H1 (cell line): ENCODE results near the gene FOXP2. TPM values are rescaled to one million over a fixed set of nuclear protein-coding genes. Genes with fewer than 3 reads are reported as not detected.

Experiments
- CTCF ChIA-PET: fragments of 300-600 bp; sonication (Branson Sonifier 250); formaldehyde crosslinking; loops from one replicate; lab custom pipeline; 2021; ENCODE audit not compliant: partially characterized antibody; lab: Charles Lee
- POLR2A ChIA-PET: fragments of 300-600 bp; sonication (Branson Sonifier 250); formaldehyde crosslinking; loops from one replicate; lab custom pipeline; 2021; ENCODE audit warnings: inconsistent platforms; ENCODE audit not compliant: partially characterized antibody; lab: Charles Lee
- DNase-seq, 2 experiments: peaks; one replicate each; pipeline versions ENCODE4 v3.0.0 to v3.0.0-alpha.2; 2010 to 2022; ENCODE audit warnings: low spot score in 2 of 2, low read depth in 1 of 2, mixed read lengths in 1 of 2
- FAIRE-seq: peaks from 2 replicates; lab custom pipeline; 2011; peaks lifted over from hg19 to GRCh38; lab: Jason Lieb, UNC
- H2AFZ ChIP-seq: 2 replicates; pipeline ENCODE4 v1.8.1; 2012; ENCODE audit warnings: low read length, inconsistent platforms
- H2AK5ac ChIP-seq: 2 replicates; pipeline ENCODE4 v1.6.1; 2013; ENCODE audit warnings: low read depth, low read length
- H2BK120ac ChIP-seq: replicated peaks from 2 replicates; pipeline ENCODE3; 2013; ENCODE audit warnings: low read depth, low read length, inconsistent platforms
- H2BK12ac ChIP-seq: 2 replicates; pipeline ENCODE4 v1.6.1; 2013; ENCODE audit warnings: low read depth, low read length
- H2BK15ac ChIP-seq: 2 replicates; pipeline ENCODE4 v1.6.1; 2013; ENCODE audit warnings: low read length
- H2BK20ac ChIP-seq: 2 replicates; pipeline ENCODE4 v1.6.1; 2013; ENCODE audit warnings: low read length
- H2BK5ac ChIP-seq: 2 replicates; pipeline ENCODE4 v1.6.1; 2013; ENCODE audit warnings: low read depth, low read length
- H3K14ac ChIP-seq: 2 replicates; pipeline ENCODE4 v1.6.1; 2013; ENCODE audit warnings: inconsistent platforms; ENCODE audit not compliant: insufficient read length
- H3K18ac ChIP-seq: 2 replicates; pipeline ENCODE4 v1.6.1; 2013; ENCODE audit warnings: low read length; ENCODE audit errors: extremely low read depth
- H3K23ac ChIP-seq: 2 replicates; pipeline ENCODE4 v1.6.1; 2013; ENCODE audit warnings: inconsistent platforms; ENCODE audit not compliant: insufficient read length
- H3K23me2 ChIP-seq: 2 replicates; pipeline ENCODE4 v1.6.1; 2013; ENCODE audit warnings: low read depth, low read length
- H3K27ac ChIP-seq: 2 replicates; pipeline ENCODE4 v1.6.1; 2011; ENCODE audit warnings: low read depth, low read length, inconsistent platforms
- H3K27me3 ChIP-seq, 4 experiments: replicated peaks in 1 of 4; 1 replicate in 1 of 4; 2 replicates in 3 of 4; pipeline versions ENCODE4 v1.6.1 to v1.8.1; 2011 to 2013; ENCODE audit warnings: low read length in 3 of 4, mild to moderate bottlenecking in 3 of 4, inconsistent platforms in 2 of 4, mixed read lengths in 2 of 4, moderate library complexity in 1 of 4; ENCODE audit not compliant: control insufficient read depth in 3 of 4, insufficient read depth in 3 of 4; ENCODE audit errors: extremely low read depth in 1 of 4
- H3K36me3 ChIP-seq, 4 experiments: 2 replicates each; pipeline versions ENCODE4 v1.6.1 to v1.8.1; 2011 to 2013; ENCODE audit warnings: mild to moderate bottlenecking in 4 of 4, low read length in 3 of 4, moderate library complexity in 2 of 4, control low read depth in 1 of 4, inconsistent platforms in 1 of 4; ENCODE audit not compliant: insufficient read depth in 4 of 4, control insufficient read depth in 2 of 4
- H3K4ac ChIP-seq: replicated peaks from 2 replicates; pipeline ENCODE3; 2013; ENCODE audit warnings: low read length, low read depth, mixed read lengths, inconsistent platforms; ENCODE audit not compliant: insufficient read length
- H3K4me1 ChIP-seq, 4 experiments: replicated peaks in 1 of 4; 1 replicate in 1 of 4; 2 replicates in 3 of 4; pipeline versions ENCODE4 v1.6.1 to v1.8.1; 2011 to 2013; ENCODE audit warnings: low read length in 3 of 4, inconsistent platforms in 2 of 4, mixed read lengths in 1 of 4; ENCODE audit not compliant: insufficient read depth in 4 of 4, control insufficient read depth in 3 of 4
- H3K4me2 ChIP-seq, 2 experiments: 2 replicates each; pipeline versions ENCODE4 v1.6.1 to v1.8.1; 2011 to 2013; ENCODE audit warnings: low read depth in 2 of 2, low read length in 2 of 2, control low read depth in 1 of 2, inconsistent platforms in 1 of 2, mild to moderate bottlenecking in 1 of 2; ENCODE audit not compliant: insufficient read depth in 1 of 2
- H3K4me3 ChIP-seq, 4 experiments: fragments of 200-600, 300-600 bp in 1 of 4; sonication (generic), shearing (Covaris generic), sonication (Bioruptor Twin) in 1 of 4; 2 replicates each; pipeline versions ENCODE4 v1.5.1 to v1.8.1; 2011 to 2016; ENCODE audit warnings: low read length in 4 of 4, low read depth in 3 of 4, control low read depth in 2 of 4, inconsistent platforms in 2 of 4, mild to moderate bottlenecking in 2 of 4, mixed read lengths in 1 of 4, moderate library complexity in 1 of 4; ENCODE audit not compliant: insufficient read depth in 2 of 4; ENCODE audit errors: extremely low read depth in 1 of 4
- H3K56ac ChIP-seq: replicated peaks from 2 replicates; pipeline ENCODE3; 2013; ENCODE audit warnings: low read depth, mild to moderate bottlenecking, mixed read lengths, low read length, inconsistent platforms; ENCODE audit not compliant: insufficient read length
- H3K79me1 ChIP-seq: 2 replicates; pipeline ENCODE4 v1.6.1; 2013; ENCODE audit warnings: low read depth, low read length, control low read depth
- H3K79me2 ChIP-seq, 2 experiments: 2 replicates each; pipeline versions ENCODE4 v1.6.1 to v1.8.1; 2012 to 2013; ENCODE audit warnings: low read length in 2 of 2, mild to moderate bottlenecking in 2 of 2, inconsistent platforms in 1 of 2; ENCODE audit not compliant: insufficient read depth in 2 of 2, control insufficient read depth in 1 of 2
- H3K9ac ChIP-seq, 4 experiments: replicated peaks in 1 of 4; 1 replicate in 1 of 4; 2 replicates in 3 of 4; pipeline versions ENCODE4 v1.6.1 to v1.8.1; 2011 to 2013; ENCODE audit warnings: low read depth in 3 of 4, low read length in 3 of 4, control low read depth in 2 of 4, mild to moderate bottlenecking in 2 of 4, moderate library complexity in 2 of 4, inconsistent platforms in 1 of 4; ENCODE audit errors: extremely low read depth in 1 of 4
- H3K9me3 ChIP-seq, 2 experiments: 2 replicates each; pipeline versions ENCODE4 v1.6.1 to v1.8.1; 2012 to 2013; ENCODE audit warnings: mild to moderate bottlenecking in 2 of 2, moderate library complexity in 2 of 2, control low read depth in 1 of 2, inconsistent platforms in 1 of 2, low read depth in 1 of 2, low read length in 1 of 2, mixed read lengths in 1 of 2; ENCODE audit not compliant: insufficient read depth in 2 of 2
- H4K20me1 ChIP-seq, 2 experiments: replicated peaks in 1 of 2; 2 replicates each; pipeline versions ENCODE3 to v1.8.1; 2011 to 2013; ENCODE audit warnings: inconsistent platforms in 2 of 2, low read length in 2 of 2, mild to moderate bottlenecking in 1 of 2; ENCODE audit not compliant: insufficient read depth in 2 of 2, control insufficient read depth in 1 of 2
- H4K5ac ChIP-seq: 2 replicates; pipeline ENCODE4 v1.6.1; 2013; ENCODE audit warnings: low read length, low read depth, mixed read lengths, inconsistent platforms; ENCODE audit not compliant: insufficient read length
- H4K8ac ChIP-seq: 2 replicates; pipeline ENCODE4 v1.8.0; 2013; ENCODE audit warnings: mild to moderate bottlenecking, moderate library complexity, low read length, inconsistent platforms; ENCODE audit not compliant: insufficient read depth; ENCODE audit errors: extremely low read depth
- H4K91ac ChIP-seq: replicated peaks from 2 replicates; pipeline ENCODE3; 2013; ENCODE audit warnings: low read length, mixed read lengths, inconsistent platforms; ENCODE audit not compliant: insufficient read length
- BRCA1 ChIP-seq: IDR thresholded peaks from 2 replicates; pipeline ENCODE4 v1.6.1; 2012; ENCODE audit warnings: low read depth, low read length, improper control_type of control experiment
- EP300 ChIP-seq, 2 experiments: IDR thresholded peaks; 1 replicate in 1 of 2; 2 replicates in 1 of 2; pipeline ENCODE4 v1.6.1; 2011 to 2012; ENCODE audit warnings: low read depth in 2 of 2, low read length in 2 of 2, mild to moderate bottlenecking in 2 of 2, borderline replicate concordance in 1 of 2, inconsistent platforms in 1 of 2, moderate library complexity in 1 of 2
- KDM1A ChIP-seq: fragments of 200-600, 300-600 bp; sonication (generic); IDR thresholded peaks from 2 replicates; pipeline ENCODE4 v1.7.1; 2016; ENCODE audit warnings: mild to moderate bottlenecking, low read length, borderline replicate concordance
- NRF1 ChIP-seq: IDR thresholded peaks from 2 replicates; pipeline ENCODE4 v1.6.1; 2011; ENCODE audit warnings: mild to moderate bottlenecking, low read depth, low read length, improper control_type of control experiment
- YY1 ChIP-seq: IDR thresholded peaks from 2 replicates; pipeline ENCODE4 v1.6.1; 2011; ENCODE audit warnings: low read depth, mild to moderate bottlenecking, low read length
- polyA plus RNA-seq, 7 experiments: library from polyadenylated mRNA; depleted of rRNA in 3 of 7; stranded (reverse) in 5 of 7; unstranded in 2 of 7; fragments of >200 nt in 5 of 7; fragments of 200-250 nt in 2 of 7; gene quantifications; 1 replicate in 5 of 7; 2 replicates in 1 of 7; 4 replicates in 1 of 7; pipeline versions ENCODE4 v1.2.1 to v1.2.3, GENCODE V29; 2011 to 2013; ENCODE audit warnings: missing spikeins in 2 of 7, mixed read lengths in 2 of 7
- total RNA-seq: library from RNA; stranded (reverse); fragmentation: NEBNext Ultra II Directional; extraction: Animal tissue kit (Norgen Biotek cat#: 25700); gene quantifications from 2 replicates; pipeline ENCODE4 v1.2.1, GENCODE V29; 2021

Gene FOXP2
- total and polyA plus RNA-seq, 2 of the 8 experiments (the other 6 are each of a cell fraction or from before 2014, with no cell fraction given) = 0.09 to 0.43 TPM

DNA sequence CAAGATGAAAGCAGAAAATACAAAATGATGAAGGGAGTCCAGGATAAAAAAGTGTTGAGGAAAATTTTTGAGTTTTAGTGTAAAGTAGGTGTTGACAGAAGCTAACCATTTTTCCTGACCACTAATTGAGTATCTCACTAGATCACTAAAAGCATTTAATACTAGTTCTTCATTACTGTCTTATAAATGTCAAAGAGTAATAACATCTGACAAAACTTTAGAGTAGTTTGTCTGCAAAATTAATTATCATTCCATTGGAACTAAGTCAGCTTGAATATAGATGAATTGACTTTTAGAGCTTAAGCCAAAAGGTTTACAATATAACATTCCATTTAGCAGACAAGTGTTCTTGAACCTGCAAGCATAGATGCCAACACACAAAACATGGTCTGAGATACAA lies 232.9 kb downstream of the FOXP2 start:
- Histone ChIP-seq H3K79me2 (no peaks in the 10 kb centered on the region), H3K36me3 (no peaks in the 10 kb centered on the region), H3K4ac (no peak overlapping the region), H4K91ac (no peak overlapping the region), H2BK20ac (no peak overlapping the region), H2BK5ac (no peak overlapping the region), H2BK15ac (no peak overlapping the region), H3K23me2 (no peaks in the 10 kb centered on the region), H3K14ac (no peak overlapping the region), H4K8ac (no peak overlapping the region), H3K18ac (no peak overlapping the region), H2BK12ac (no peak overlapping the region), H3K9ac (no peak overlapping the region), H3K4me2 (no peak overlapping the region), H3K23ac (no peak overlapping the region), H2AFZ (no peak overlapping the region), H3K27ac (no peak overlapping the region), H3K27me3 (no peaks in the 10 kb centered on the region), H2AK5ac (no peak overlapping the region), H3K4me3 (no peak overlapping the region), H3K9me3 (no peaks in the 10 kb centered on the region), H4K5ac (no peak overlapping the region), H3K56ac (no peak overlapping the region), H3K4me1 (peaks cover 0 to 6% (median 2%) of the 10 kb centered on the region in 4 experiments; a peak in 3 of 7 replicates), H4K20me1 (no peaks in the 10 kb centered on the region), H3K79me1 (no peaks in the 10 kb centered on the region), H2BK120ac (no peak overlapping the region)
- CTCF ChIA-PET = interaction anchor here (1.0 to 1.2 kb wide), 2 partner anchors 27 to 221 kb away, joined by 3 read pairs; no protein-coding TSS in a partner anchor
- TF ChIP-seq KDM1A (no peak), BRCA1 (no peak), EP300 (IDR thresholded peaks at IDR 0.05; ENCODE audit: borderline replicate concordance in 1 of 2, low read depth in 2 of 2, low read length in 2 of 2) (no peak), NRF1 (no peak), YY1 (no peak)
- DNase-seq = no peak
- FAIRE-seq = no peak
- POLR2A ChIA-PET = no interaction called here
